ENCODE data around the gene RING1.

Gene RING1

DNA sequence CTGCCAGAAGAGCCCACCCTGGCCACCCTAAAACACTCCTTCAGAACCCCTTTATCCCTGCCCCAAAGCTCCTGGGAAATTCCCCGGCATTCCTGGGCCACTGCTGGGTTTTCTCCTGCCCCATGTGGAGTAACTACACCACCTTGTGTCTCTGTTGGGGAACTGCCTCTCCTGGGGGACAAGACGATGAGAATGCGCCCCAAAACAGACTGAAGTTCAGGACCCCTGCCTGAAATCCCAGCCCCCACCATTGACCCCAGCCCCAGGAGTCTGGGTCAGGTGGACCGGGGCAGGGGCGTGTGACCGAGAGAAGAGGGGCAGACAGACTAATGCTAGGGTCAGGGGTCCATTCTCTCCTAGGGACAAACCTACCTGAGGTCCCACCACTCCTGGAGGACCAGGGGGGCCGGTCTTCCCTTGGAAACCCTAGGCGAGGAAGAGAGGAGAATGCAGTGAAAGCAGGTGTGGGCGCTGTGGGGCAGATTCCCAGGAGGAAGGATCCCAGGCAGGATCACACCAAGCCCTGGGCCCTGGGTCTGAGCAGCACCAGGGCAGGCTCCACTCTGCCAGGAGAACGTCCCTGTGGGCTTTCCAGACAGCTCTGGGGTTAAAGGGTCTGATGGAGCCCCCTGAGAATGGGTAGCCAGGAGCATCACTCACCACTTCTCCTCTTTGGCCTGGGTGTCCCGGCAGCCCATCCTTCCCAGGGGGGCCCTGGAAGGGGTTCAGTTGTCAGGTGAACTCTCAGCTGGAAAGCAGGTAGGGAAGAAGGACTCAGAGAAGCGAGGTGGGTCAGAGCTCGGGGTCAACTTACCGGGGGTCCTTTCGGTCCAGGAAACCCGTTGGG lies 35.4 kb upstream of the RING1 start:
- DNase-seq = peak; percentile 57

DNA sequence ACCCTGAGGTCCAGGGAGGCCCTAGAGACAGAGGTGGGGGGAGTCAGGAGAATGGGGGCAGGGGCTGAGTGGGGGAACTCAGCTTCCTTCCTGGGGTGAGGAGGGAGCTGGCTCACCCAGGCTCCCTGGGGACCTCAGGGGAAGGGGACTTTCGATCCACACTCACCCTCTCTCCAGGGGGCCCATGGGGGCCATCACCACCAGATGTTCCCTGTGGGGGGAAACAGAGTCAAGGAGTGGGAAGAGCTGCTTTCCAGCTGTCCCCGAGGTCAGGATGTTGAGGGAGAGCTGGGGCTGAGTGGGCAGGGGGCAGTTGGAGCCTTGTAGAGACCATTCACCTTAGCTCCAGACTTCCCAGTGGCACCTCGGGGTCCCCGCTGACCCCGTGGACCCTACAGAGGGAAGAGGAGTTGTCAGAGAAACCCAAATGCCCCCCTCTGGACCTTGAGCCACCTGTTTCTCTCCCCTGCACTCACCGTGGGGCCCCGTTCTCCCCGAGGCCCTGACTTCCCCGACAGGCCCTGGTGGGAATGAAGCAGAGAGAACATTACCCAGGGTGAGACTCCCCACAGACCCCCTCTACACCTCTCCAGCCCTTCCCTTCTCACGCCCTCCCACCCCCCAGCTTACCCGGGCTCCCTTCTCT lies 34.6 kb upstream of the RING1 start:
- DNase-seq = no peak

DNA sequence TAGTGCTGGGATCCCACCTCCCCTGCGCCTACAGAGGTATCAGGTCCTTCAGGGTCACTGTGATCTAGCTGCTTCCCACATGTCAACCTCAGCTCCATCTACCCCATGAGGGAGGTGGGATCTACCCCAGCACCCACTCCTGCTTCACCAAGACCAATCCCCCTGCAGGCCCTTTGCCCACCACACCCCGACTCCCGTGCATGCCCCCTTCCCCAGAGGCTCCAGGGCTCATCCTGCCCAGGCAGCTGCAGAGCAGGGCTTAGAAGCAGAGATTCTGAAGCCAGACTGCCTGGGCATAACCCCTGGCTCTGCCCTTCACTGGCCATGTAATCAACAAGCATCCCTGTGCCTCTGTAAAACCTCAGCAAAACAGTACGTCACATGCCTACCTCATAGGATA lies 33.5 kb upstream of the RING1 start:
- DNase-seq = no peak

DNA sequence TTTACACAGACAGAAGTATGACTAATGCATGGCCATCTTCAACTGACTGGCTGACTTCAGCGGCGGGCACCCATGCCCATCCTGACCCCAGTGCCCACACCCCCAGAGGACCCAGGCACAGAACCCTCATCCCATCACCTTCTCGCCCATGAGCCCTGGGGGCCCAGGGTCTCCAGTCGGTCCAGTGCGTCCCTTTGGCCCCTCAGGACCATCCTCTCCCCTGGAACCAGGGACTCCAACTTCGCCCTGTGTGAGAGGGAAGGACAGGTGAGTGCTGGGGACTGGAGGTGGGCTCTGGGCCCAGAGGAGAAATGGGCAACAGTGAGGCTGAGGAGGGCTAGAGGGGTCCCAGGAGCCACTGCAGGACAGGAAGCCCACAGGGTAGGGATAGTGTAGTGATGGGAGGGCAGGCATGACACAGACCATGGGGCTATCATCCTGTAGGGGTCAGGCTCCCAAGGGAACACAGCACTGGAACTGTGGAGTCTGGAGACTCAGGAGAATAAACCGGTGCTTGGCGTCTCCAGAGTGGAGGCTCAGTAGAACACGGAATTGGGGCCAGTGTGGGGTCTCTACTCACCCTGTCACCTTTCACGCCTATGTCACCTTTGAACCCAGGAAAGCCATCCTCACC lies 32.7 kb upstream of the RING1 start:
- no peak for DNase-seq

DNA sequence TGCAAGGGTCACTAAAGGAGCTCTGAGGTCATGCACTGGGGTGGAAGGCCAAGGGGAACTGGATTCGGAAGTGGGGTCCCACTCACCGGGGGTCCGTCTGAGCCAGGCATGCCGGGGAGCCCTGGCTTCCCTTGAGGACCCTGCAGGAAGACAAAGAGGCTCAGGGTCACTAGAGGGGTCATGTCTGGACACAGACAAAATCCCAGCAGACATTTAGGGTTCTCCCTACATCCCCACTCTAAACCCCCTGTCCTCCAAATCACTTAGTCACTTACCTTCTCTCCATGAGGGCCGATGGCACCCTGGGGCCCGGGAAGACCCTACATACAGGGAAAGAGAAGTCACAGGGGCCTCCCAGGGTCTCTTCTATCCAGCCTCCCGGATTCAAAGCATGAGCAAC lies 31.4 kb upstream of the RING1 start:
- no peak for DNase-seq

DNA sequence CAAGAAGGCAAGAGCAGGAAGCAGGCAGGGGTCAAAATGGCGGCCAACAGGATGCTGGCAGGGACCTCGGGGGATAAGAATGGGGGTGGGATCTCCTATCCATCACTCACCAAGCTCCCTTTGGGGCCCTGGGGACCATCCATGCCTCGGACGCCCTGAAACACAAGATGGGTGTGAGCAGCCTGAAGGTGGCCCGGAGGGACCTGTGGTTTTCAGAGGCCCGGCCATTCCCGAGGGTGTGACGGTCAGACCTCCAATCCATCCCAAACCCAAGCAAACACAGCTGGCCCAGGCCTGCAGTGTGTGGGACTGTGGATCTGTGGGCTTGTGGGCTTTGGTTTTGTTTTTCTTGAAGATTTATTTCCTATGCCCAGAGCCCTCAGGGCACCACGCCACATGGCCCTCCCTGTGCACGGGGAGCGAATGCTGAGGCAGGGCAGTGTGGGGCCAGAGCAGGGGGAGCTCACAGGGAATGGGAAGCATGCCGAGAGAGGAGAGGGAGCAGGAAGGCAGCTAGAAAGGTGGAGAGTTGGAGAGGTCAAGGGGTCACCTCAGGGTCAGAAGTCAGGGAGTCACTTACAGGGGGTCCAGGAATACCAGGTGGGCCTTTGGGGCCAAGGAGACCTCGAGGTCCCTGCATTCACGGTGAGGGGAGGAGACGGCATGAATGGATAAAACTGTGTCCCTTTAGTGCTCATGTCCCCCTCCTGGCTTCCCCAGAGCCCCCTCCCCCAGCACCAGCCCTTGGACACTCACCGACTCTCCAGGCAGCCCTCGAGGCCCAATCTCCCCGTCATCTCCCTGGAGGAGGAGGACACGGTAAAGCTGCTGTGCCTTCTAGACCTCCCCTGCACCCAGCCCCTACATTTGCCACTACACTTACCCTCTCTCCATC lies 30.5 kb upstream of the RING1 start:
- DNase-seq = no peak

DNA sequence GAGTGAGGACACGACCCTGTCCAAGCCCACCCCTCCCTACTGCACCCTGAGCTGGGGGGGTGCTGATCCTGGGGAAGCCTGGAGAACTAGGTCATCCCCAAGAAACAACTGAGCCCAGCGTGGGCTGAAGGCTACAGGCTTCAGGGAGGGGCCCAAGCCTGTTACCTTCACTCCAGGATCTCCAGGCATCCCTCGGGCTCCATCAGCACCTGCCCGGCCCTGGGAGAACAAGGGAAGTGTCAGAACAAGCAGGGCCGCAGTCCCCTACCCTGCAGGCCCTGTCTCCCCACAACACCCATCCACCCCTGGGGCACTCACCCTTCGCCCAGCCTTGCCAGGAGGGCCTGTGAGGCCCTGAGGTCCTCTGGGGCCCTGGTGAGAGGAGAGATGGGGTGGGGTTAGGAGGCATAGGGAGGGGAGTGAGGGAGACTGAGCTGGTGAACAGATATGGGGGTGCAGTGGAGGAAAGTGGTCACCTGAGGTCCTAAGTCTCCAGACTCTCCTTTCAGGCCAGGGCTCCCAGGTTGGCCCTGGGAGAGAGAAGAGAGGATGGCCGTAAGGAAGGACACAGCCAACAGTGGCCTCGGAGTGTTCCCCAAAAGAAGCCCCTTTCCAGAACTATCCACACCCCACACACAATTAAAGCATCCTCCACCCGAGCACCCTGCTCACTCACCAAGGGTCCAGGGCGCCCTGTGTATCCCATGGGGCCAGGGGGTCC lies 29.4 kb upstream of the RING1 start:
- no peak for DNase-seq

DNA sequence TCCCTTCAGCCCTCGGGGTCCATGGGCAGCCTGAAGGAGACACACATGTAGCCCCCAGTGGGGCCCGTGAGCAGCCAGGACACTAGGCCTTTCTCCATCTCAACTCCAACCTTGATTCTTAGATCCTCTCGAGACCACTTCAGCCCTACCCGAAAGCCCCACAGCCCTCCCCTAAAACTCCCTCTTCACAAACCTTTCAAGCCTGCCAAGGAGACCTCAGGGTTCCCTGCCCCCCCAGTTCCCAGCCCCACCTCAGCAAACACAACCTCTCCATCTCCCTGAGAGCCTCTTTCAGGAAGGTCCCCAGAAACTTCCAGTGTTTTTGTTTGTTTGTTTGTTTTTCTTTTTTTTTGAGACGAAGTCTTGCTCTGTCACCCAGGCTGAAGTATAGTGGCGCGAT lies 27.2 kb upstream of the RING1 start:
- DNase-seq = no peak

DNA sequence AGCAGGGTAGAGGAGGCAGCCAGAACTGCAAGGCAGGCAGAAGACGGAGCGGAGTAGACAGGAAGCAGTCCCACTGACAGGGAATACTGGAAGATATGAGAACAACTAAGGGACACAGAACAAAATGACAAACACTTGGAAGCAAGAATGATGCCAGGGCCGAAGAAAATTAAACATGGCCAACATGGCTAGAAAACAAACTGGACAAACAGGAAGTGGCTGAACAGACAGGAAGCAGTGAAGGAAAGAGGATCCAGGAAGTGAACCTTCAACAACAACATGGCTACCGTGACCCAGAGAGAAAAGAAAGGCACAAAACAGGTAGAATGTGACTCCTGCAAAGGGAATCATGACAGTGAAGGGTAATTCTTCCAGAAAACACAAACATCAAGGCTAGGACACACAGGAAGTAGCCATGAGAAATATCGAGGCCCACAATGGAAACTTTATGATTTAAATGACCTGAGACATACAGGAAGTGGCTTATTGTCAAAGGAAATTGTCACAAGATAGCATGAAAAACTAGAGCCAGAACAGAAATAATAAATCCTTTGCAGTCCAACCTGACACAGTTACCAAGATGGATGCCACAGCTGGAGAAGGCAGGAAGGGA lies 25.1 kb upstream of the RING1 start:
- DNase-seq = no peak

DNA sequence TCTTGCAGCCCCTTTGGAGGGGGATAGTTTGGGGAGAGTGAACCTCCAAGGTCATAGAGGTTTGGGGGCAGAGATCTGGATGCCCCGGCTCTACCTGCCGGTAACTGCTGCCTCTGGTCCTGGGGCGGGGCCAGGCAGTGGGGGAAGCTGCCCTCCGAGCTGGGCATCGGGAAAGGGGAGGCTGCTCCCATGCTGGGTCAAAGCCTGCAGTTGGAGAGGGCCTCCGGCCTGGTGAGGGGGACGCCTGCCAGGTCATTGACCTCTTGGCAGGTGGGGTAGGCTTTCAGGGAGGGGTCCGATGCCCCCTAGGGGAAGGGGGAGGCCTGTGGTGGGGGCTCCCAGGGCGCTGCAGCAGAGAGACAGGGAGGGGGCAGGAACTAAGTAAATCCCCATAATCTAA lies 23.1 kb upstream of the RING1 start:
- DNase-seq = no peak

DNA sequence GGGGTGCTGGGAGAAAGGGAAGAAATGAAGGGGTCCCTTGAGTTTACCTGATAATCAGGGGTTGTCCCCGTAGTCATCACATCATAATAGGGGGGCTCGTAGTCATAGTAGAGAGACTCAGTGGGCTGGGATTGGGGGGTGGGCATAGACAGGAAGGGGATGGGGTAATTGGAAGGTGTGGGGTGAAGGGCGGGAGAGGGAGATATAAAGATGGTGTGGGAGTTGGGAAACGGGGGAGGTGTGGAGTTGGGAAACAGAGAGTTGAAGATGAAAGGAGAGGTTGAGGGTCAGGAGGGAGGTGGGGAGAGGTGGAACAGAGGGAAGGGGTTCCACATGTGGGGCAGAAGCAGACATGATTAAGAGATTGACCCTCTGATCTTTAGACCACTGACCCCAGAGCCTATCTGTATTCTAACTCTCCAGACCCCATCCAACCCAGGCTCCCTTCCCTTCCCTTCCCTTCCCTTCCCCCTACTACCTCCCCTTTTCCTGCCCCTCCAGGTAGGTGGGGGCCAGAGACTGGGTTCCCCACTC lies 22.6 kb upstream of the RING1 start:
- no peak for DNase-seq

DNA sequence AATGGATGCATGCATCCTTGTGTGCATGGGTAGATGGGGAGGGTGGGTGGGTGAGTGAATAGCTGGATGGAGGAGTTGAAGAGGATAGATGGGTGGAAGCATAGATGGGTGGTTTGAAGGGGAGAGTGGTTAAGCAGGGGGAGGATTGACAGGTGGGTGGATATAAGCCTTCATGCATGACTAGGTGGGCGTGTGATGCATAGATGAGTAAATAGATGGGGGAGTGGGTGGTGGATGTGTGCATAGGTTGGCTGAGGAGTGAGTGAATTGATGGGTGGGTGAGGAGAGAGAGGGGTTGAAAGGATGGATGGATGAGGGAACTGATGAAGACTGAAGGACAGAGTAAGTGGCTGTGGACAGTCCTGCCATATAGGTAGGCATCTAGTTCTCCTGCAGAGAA lies 20.5 kb upstream of the RING1 start:
- no peak for DNase-seq

DNA sequence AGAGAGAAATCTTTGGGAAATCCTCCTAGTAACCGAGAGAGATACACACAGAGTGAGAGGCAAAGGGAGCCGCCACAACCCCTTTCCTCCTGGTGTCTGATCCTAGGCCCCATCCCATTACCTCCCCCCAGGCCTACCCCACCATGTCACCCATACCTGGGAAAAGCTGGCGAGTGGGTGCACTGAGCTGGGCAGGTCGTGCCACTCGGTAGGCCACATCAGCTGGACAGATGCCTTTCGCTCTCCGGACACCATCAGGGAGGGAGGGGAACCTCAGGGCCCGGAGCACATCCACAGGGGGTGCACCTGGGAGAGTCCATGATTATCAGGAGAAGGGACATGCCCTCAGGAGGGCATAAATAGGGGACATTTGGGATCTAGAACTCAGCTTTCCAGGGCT lies 19.1 kb upstream of the RING1 start:
- DNase-seq = no peak

DNA sequence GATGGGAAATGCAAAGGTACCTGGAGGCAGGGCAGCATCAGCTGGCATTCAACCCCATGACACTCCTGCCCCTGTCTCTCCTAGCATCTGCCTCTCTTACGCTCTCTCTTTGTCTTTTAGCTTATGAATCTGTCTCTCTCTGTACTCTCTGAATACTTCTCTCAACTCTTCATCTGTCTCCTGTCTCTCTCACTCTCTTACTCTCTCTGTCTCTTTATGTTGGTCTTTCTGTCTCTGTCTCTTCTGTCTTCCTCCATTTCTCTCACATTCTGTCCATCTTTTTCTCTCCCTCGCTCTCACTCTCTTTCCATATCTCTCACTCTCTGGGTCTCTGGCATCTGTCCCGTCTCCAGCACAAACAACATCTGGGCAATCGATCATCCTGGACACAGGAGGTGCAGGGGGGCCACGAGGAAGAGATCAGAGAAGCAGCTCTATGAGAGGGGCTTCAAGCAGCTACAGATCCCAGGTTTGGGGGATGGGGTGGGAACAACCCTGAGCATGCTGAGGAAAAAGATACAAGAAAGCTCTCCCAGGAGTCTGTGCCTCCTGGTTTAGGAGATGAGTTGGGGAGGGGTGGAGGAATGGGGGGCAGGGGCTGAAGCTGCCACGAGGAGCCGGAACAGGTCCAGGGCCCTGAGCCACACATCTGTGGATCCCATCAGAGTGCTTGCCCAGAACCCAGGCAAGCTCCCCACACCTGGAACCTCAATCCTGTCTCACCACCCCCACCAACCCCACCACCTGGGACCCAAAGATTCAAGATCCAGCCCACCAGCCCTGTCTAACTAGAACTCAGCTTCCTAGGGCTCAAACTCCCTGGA lies 18.5 kb upstream of the RING1 start:
- no peak for DNase-seq

DNA sequence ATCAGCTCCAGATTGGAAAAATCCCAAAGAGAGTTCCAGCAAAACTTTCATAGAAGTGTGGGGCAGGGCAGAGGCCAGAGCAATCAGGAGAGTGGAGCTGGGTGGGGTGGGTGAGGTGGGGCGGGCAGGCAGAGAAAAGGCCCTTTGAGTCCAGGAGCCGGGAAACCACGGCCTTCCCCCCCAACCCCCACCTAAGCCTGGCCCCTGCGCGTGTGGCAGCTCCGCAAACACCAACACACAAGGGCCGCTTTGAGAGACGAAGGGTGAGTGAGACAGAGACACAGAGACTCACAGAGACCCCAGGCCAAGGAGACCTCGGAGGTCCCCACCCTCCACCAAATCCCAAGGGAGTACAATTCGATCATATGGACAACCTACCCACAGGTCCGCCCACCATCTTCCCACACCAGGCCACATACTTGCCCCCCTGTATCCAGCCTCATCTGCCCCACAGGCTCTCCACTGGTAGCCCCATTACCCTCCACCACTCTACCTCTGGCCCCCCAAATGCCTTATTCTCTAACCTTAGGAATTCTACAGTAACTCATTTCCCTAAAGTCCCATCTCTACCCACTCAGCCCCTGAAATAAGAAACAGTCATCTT lies 17.7 kb upstream of the RING1 start:
- no peak for DNase-seq

DNA sequence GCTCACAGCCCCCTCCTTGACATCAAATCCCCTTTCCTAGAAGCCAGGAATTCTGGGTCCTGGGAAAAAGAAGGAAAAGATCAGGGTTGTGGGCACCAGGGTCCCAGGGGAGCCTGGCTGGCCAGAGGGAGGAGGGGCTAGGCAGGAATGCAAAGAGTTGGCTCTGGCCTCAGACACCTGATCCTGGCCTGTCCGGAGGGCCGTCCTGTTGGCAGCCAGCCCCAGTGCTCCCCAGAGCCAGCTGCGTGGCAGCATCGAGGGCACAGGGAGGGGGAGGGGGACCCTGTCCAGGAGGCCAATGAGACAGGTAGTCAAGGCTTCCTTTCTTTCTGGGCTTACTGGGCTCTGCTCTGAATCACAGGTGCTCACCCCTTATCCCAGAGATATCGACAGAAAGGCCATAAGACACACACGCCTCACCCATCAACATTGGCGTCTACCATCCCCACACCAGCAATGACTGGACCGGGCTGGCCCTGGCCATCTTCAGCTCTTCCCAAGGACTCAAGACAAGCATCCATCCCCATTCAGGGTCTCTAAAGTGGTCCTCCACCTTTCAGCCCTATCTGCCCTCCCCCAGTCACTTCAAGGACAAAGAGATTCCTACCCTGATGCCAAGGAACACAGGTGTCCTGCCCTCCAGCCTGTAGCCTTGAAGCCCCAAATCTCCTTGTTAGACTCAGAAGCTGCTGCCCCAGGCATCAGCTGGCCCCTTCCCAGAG lies 16.8 kb upstream of the RING1 start:
- DNase-seq = no peak

DNA sequence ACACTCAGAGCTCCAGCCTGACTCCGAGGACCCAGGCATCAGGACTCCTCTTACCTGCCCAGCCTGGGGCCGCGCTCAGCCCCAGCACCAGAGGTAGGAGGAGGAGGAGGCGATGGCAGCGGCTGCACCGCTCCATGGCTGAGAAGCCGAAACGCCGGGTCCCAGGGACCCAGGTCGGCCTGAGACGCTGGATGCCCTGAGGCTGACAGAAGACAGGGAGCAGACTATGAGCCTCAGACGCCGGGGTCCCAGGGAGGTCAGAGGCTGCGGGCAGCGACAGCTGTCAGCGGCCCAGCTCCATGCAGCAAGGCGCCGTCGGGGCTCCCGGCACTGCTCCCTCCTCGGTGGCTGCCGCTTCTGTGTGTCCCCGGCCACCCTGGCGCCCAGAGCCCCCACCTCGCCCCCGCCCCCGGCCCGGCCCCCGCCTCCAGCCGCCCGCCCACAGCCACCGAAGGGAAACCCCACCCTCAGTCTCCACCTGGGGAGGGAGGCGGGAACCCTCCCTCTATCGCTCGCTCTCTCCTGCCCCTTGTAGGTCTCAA lies 16.1 kb upstream of the RING1 start, which contains the start of gene COL11A2:
COL11A2 (minus strand) TSS at position 363 of the 542 bp plus-strand sequence; CDS start at position 136, 227 bp downstream.
- no peak for DNase-seq

DNA sequence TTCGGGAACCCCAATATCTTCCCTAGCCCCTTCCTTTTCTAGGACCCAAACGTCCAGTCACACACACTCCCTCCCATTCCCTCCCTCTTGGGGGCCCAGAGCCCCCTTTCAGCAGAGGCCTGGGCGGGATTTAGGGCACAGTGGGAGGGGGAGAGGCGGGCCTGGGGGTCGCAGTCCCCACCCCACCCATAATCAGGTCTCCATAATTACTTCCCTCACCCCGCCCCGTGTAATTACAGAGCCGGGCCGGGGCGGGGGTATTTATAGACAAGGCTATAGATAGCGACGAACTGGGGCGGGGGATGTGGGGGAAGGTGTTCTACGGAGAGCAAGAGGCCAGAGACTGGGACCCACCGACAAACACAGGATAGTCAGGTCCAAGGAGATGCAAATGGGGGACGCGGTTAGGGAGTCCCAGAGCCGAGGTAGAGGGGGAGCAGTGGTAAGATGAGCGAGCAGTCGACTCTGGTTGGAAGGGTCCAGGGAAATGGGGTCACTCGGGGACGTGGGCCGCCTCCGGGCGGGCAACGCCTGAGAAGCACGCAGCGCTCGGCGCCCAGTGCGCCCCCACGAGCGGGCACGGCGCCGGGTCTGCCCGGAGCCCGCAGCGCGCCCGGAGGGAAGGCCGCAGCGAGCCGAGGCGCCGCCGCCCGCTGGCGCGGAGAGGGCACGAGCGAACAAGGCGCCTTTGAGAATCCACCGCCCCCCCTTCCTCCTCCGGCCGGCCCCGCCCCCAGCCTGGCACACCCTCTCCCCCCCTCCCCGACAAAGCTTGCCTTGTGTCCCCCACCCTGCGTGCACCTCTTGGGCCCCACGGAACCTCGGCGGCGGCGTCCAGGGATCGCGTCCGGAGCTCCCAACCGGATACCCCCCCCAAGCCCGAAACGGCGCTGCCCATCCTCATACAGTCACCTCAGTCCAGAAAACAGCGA lies 15.4 kb upstream of the RING1 start:
- peak; percentile 43 for DNase-seq
